ENCODE results near the gene CAT.

CAT gene

GRCh38 chr11:34461215-34461614 lies 22.5 kb downstream of the CAT start:
- DNase-seq = no peak

DNA sequence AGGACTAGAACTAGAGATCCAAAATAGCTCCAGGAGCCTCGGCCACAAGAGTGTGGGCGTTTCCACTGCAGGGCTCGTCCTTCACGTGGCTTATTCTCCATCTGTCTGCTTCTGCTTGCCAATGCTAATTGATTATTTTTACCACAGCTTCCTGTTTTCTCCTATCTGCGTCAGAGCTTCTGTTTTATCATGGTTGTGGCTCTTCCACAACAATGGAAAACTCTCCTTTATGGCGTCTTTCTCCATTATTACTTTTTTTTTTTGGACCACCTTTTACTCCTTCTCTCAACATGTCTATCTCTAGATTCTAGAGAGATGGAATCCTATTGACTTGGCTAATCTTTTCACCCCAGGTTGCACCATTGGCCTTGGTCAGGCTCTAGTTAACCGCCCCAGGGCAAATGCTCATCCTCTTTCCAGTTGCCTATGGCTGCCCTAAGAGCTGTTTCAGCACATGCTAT lies 25.9 kb downstream of the CAT start:
- DNase-seq = no peak

GRCh38 chr11:34466802-34467488 lies 28.2 kb downstream of the CAT start:
- DNase-seq = no peak

GRCh38 chr11:34468209-34468841 lies 29.6 kb downstream of the CAT start:
- DNase-seq = no peak

DNA sequence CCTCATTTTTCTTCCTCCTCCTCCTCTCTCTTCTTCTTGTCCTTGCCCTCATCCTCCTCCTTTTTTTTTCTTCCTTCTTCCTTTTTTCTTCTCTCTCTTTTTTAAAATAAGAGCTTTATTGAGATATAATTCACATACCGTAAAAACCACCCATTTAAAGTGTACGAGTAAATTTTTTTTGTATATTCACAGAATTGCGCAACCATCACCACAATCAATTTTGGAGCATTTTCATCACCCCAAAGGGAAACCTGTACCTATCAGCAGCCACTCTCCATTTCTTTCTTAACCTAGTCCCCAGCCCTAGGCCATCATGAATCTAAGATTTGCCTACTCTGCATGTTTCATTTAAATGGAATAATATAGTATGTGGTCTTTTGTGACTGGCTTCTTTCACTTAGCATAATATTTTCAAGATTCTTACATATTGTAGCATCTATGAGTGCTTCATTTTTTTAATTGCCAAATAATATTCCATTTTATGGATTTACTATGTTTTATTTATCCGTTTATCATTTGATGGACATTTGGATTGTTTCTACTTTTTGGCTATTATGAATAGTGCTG lies 35.0 kb downstream of the CAT start:
- no peak for DNase-seq

- no peak for DNase-seq
Observed at GRCh38 chr11:34475656-34476055, 36.9 kb downstream of the CAT start.

DNA sequence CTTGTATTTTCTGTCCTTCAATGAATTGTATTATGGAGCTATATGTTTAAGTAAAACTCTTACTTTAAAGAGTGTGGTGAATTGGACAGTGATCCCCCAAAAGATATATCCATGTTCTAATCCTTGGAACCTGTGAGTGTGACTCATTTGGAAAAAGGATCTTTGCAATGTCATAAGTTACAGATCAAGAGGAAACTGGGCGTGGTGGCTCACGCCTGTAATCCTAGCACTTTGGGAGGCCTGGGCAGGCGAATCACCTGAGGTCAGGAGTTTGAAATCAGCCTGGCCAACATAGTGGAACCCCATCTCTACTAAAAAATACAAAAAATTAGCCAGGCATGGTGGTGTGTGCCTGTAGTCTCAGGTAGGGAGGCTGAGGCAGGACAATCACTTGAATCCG lies 38.1 kb downstream of the CAT start:
- no peak for DNase-seq

- no peak for DNase-seq
Observed at GRCh38 chr11:34478845-34479663, 40.3 kb downstream of the CAT start.

GRCh38 chr11:34480314-34480713 lies 41.6 kb downstream of the CAT start:
- no peak for DNase-seq

GRCh38 chr11:34481307-34481706 lies 42.6 kb downstream of the CAT start:
- no peak for DNase-seq

DNA sequence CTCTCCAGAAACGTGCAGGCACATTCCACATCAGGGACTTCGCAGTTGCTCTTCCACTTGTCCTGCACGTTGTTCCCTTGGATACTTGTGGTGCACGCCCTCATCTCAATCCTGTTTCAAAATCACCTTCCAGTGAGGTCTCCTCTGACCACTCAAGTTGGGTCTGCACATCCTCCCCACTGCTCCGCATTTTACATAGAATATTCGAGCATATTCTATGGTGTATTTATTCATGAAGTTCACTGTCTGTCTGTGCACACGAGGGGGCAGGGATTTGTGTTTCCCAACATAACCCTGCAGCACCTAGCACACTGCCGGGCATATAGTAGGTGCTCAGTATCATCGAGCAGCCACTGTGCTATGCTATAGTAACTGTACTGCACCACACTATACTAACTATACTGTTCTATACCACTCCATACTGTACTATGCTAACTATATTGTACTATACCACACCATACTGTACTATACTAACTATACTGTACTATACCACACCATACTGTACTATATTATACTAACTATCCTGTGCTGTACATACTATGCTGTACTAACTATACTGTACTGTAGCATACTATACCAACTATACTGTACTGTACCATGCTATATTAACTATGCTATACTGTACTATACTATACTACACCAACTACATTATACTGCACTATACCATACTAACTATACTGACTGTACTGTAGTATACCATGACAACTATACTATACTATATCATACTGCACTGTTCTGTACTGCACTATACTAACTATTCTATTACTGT lies 44.6 kb downstream of the CAT start:
- no peak for DNase-seq

GRCh38 chr11:34487430-34487829 lies 48.7 kb downstream of the CAT start:
- DNase-seq = no peak

DNA sequence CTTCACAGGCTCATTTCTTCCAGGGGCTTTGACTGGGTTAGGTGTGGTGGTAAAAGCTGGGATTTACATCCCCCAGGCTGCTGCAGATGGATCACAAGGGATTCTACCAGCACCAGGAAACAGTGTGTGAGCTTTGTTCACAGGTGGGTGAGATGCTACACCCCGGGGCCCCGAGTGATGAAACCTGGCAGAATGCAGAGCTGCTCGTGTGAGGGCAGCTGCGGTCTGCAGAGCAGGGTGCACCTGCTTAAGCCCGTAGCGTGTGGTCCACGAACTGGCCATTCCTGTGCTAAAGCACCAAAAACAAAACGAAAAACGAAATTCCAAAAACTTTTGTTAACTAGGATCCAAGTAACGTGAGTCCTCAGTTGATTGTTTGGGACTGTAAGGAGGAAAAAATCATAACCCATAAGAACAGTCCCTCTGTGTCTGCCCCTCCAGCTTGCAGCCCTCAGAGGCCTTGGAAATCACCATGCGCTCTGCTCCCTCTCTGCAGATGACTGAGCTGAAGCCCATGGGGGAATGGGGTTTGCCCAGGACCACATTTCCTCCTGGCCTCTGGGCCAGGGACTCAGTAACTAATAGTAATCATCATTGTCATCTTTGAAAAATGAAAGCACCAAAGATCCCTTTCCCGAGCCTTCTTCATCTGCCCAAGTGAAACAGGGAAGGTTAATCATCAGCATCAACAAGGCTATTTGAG lies 50.3 kb downstream of the CAT start:
- DNase-seq = no peak

GRCh38 chr11:34490304-34490703 lies 51.6 kb downstream of the CAT start:
- no peak for DNase-seq

- no peak for DNase-seq
Observed at GRCh38 chr11:34492806-34493414, 54.2 kb downstream of the CAT start.

DNA sequence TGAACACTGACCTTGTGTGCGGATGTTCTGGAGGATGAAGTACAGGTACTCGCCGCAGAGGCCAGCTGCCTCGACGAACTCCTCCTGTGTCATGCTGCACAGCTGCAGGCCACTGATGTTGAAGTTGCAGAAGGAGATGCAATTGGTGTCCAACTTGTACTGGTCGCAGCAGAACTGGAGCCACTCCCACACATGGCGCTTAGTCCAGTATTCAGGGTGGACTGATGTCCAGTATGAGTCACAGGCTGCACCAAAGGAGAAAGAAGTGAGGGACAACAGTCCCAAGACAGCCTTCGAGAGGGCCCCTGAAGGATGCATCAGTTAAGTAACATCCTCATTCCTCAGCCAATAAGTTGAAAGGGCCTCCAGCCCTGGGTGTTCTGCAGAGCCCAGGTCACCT lies 54.7 kb downstream of the CAT start:
- no peak for DNase-seq

- DNase-seq = no peak
Observed at GRCh38 chr11:34493926-34494595, 55.3 kb downstream of the CAT start.

DNA sequence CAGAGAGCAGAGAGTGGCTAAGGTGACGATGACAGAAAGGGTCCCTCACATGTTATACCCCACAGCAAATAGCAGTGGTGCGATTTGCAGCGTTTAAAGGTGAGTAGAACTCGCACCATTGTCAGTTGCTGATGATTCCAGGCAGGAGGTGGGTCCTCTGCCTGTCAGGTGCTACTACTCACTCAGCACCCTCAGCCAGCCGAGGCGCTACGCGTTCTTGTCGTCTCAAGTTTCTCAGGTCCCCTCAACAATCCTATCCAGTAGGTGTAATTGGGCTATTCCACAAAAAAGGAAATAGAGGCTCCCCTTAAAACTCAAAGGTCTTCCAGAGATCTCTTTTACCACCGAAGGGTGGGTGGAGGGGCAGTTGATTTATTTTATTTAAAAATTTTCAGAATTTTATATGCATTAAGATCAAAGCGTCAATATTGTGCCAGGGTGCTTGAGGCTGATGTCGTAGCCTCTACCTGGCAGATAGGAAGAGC lies 56.5 kb downstream of the CAT start:
- no peak for DNase-seq

DNA sequence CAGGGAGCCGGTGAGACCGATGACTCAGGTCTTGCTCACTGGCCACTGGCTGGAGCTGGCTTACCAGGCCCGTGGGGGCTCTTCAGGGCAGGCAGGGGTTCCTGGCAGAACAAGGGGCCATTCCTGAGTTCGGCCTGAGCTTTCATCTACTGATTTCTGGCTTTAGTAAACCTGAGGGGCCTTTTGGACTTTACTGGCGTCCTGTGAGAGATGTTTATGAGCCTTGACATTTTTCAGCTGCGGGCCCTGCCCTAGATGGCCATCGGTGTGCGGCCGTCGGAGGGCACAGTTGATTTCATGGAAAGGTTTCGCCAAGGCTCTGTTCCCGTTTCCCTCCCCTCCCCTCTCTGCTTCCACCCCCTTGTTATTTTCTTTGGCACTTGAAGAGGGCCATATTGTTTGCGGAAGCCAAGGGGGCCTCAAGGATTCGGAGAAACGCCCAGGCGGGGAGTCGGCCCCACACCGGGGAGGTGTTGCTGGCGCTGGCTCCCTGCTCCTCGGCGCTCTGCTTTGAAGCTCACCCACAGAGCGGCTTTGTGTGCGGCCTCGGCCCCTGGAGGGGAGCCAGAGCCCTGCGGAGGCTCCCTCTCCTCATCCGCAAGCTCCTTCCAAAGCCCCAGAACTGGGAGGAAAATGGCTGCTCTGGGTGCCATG lies 57.1 kb downstream of the CAT start:
- no peak for DNase-seq
